ENCODE measurements around the gene TRIM40.

Gene TRIM40
- 0 reads per million in 9 experiments for total RNA-seq

- Mint-ChIP-seq H3K27me3 (peaks cover 33 to 53% of the 10 kb centered on the region in 2 donors), H3K4me3 (no peak within 1 kb of the TSS), H3K4me1 (ENCODE audit: low read depth in 2 of 2) (peaks cover 3 to 4% of the 10 kb centered on the region in 2 donors), H3K27ac (no peak within 1 kb of the TSS), H3K9me3 (no peaks in the 10 kb centered on the region), H3K36me3 (ENCODE audit: insufficient read depth) (peaks cover 2% of the 10 kb centered on the region)
- ATAC-seq (replicated peaks) (no peak), DNase-seq (no peak)
Measured at GRCh38 chr6:30135757-30136156, at the start of gene TRIM40. Gene TRIM40 (plus strand): TSS chr6:30136140. CDS start chr6:30137037, 897 bp downstream.

GRCh38 chr6:30087876-30088275 lies 48.1 kb upstream of the TRIM40 start:
- Mint-ChIP-seq H3K4me1 (ENCODE audit: low read depth in 2 of 2) (no peaks in the 10 kb centered on the region), H3K9me3 (no peaks in the 10 kb centered on the region), H3K27ac (no peak overlapping the region), H3K36me3 (ENCODE audit: insufficient read depth) (peaks cover 2% of the 10 kb centered on the region), H3K4me3 (no peak overlapping the region), H3K27me3 (peaks cover 72 to 78% of the 10 kb centered on the region in 2 donors)
- ATAC-seq (replicated peaks), result no peak
- DNase-seq, result no peak

GRCh38 chr6:30091577-30092381 lies 44.2 kb upstream of the TRIM40 start:
- ATAC-seq (replicated peaks) (no peak), DNase-seq (no peak)
- no peaks in the 10 kb centered on the region for H3K9me3 Mint-ChIP-seq
- no peaks in the 10 kb centered on the region for H3K36me3 Mint-ChIP-seq (ENCODE audit: insufficient read depth)
- H3K4me3 Mint-ChIP-seq, result no peak overlapping the region
- no peak overlapping the region for H3K27ac Mint-ChIP-seq
- H3K27me3 Mint-ChIP-seq, result peaks cover 84 to 90% of the 10 kb centered on the region in 2 donors
- no peaks in the 10 kb centered on the region for H3K4me1 Mint-ChIP-seq (ENCODE audit: low read depth in 2 of 2)

GRCh38 chr6:30092852-30093543 lies 42.9 kb upstream of the TRIM40 start:
- Mint-ChIP-seq H3K4me1 (ENCODE audit: low read depth in 2 of 2) (peaks cover 0 to 4% of the 10 kb centered on the region in 2 donors), H3K36me3 (ENCODE audit: insufficient read depth) (no peaks in the 10 kb centered on the region), H3K9me3 (no peaks in the 10 kb centered on the region), H3K27me3 (peaks cover 84 to 92% of the 10 kb centered on the region in 2 donors), H3K27ac (no peak overlapping the region), H3K4me3 (no peak overlapping the region)
- ATAC-seq (replicated peaks), result no peak
- DNase-seq, result no peak

- Mint-ChIP-seq H3K9me3 (no peaks in the 10 kb centered on the region), H3K27me3 (peaks cover 89 to 96% of the 10 kb centered on the region in 2 donors), H3K4me3 (no peak overlapping the region), H3K4me1 (ENCODE audit: low read depth in 2 of 2) (peaks cover 0 to 4% of the 10 kb centered on the region in 2 donors), H3K36me3 (ENCODE audit: insufficient read depth) (no peaks in the 10 kb centered on the region), H3K27ac (no peak overlapping the region)
- ATAC-seq (replicated peaks), result no peak
- DNase-seq, result no peak
Measured at GRCh38 chr6:30093951-30094661, 41.8 kb upstream of the TRIM40 start.

GRCh38 chr6:30096829-30097228 lies 39.1 kb upstream of the TRIM40 start:
- Mint-ChIP-seq H3K4me3 (no peak overlapping the region), H3K27me3 (peaks cover 91 to 95% of the 10 kb centered on the region in 2 donors), H3K4me1 (ENCODE audit: low read depth in 2 of 2) (peaks cover 12 to 17% of the 10 kb centered on the region in 2 donors), H3K9me3 (no peaks in the 10 kb centered on the region), H3K36me3 (ENCODE audit: insufficient read depth) (peaks cover 4% of the 10 kb centered on the region), H3K27ac (no peak overlapping the region)
- DNase-seq, result no peak
- no peak for ATAC-seq (replicated peaks)

GRCh38 chr6:30097902-30098768 lies 37.8 kb upstream of the TRIM40 start:
- peaks cover 4% of the 10 kb centered on the region for H3K36me3 Mint-ChIP-seq (ENCODE audit: insufficient read depth)
- no peaks in the 10 kb centered on the region for H3K9me3 Mint-ChIP-seq
- H3K4me3 Mint-ChIP-seq, result no peak overlapping the region
- no peak for ATAC-seq (replicated peaks)
- DNase-seq, result no peak
- peaks cover 19 to 25% of the 10 kb centered on the region in 2 donors for H3K4me1 Mint-ChIP-seq (ENCODE audit: low read depth in 2 of 2)
- H3K27me3 Mint-ChIP-seq, result peaks cover 78 to 84% of the 10 kb centered on the region in 2 donors
- H3K27ac Mint-ChIP-seq, result no peak overlapping the region

- Mint-ChIP-seq H3K36me3 (ENCODE audit: insufficient read depth) (peaks cover 4% of the 10 kb centered on the region), H3K9me3 (no peaks in the 10 kb centered on the region), H3K4me1 (ENCODE audit: low read depth in 2 of 2) (peaks cover 25 to 31% of the 10 kb centered on the region in 2 donors), H3K27me3 (peaks cover 71 to 72% of the 10 kb centered on the region in 2 donors), H3K4me3 (peak overlapping the region; percentile 68 to 90), H3K27ac (no peak overlapping the region)
- ATAC-seq (replicated peaks) (no peak), DNase-seq (no peak)
Measured at GRCh38 chr6:30100154-30100553, 35.8 kb upstream of the TRIM40 start.

- H3K27me3 Mint-ChIP-seq, result peaks cover 66 to 71% of the 10 kb centered on the region in 2 donors
- peaks cover 4% of the 10 kb centered on the region for H3K36me3 Mint-ChIP-seq (ENCODE audit: insufficient read depth)
- peak overlapping the region in 1 of 2 donors; percentile 10 for H3K27ac Mint-ChIP-seq
- no peaks in the 10 kb centered on the region for H3K9me3 Mint-ChIP-seq
- H3K4me1 Mint-ChIP-seq (ENCODE audit: low read depth in 2 of 2), result peaks cover 25 to 31% of the 10 kb centered on the region in 2 donors
- ATAC-seq (replicated peaks) (peak; percentile 7), DNase-seq (no peak)
- peak overlapping the region; percentile 83 to 90 for H3K4me3 Mint-ChIP-seq
Measured at GRCh38 chr6:30100585-30101443, 35.1 kb upstream of the TRIM40 start.

- H3K4me3 Mint-ChIP-seq, result peak overlapping the region; percentile 83 to 90
- ATAC-seq (replicated peaks), result peak; percentile 43
- no peaks in the 10 kb centered on the region for H3K9me3 Mint-ChIP-seq
- H3K4me1 Mint-ChIP-seq (ENCODE audit: low read depth in 2 of 2), result peaks cover 25 to 31% of the 10 kb centered on the region in 2 donors
- peak; percentile 35 to 39 (median 39) for DNase-seq
- H3K36me3 Mint-ChIP-seq (ENCODE audit: insufficient read depth), result peaks cover 4% of the 10 kb centered on the region
- H3K27me3 Mint-ChIP-seq, result peaks cover 69 to 74% of the 10 kb centered on the region in 2 donors
- H3K27ac Mint-ChIP-seq, result peak overlapping the region; percentile 8 to 10
Measured at GRCh38 chr6:30101444-30102413, 34.2 kb upstream of the TRIM40 start.

- H3K27me3 Mint-ChIP-seq, result peaks cover 65 to 74% of the 10 kb centered on the region in 2 donors
- no peaks in the 10 kb centered on the region for H3K9me3 Mint-ChIP-seq
- peaks cover 4% of the 10 kb centered on the region for H3K36me3 Mint-ChIP-seq (ENCODE audit: insufficient read depth)
- DNase-seq, result no peak
- ATAC-seq (replicated peaks), result peak; percentile 36
- H3K4me3 Mint-ChIP-seq, result peak overlapping the region; percentile 83 to 90
- H3K4me1 Mint-ChIP-seq (ENCODE audit: low read depth in 2 of 2), result peaks cover 25 to 31% of the 10 kb centered on the region in 2 donors
- no peak overlapping the region for H3K27ac Mint-ChIP-seq
Measured at GRCh38 chr6:30102414-30102969, 33.4 kb upstream of the TRIM40 start.

All from effector memory CD8-positive, alpha-beta T cell (primary cell).